OCI-LY7 (cell line): ENCODE results near the gene RNF103. TPM values are rescaled to one million over a fixed set of nuclear protein-coding genes. Genes with fewer than 3 reads are reported as not detected.
"Not testable (repeated sequence)": the region's sequence is repeated elsewhere in the genome, so short reads cannot be mapped to it uniquely, and the experiment has no call there.

Experiments used
- BruUV-seq: library from RNA; stranded (reverse); fragments of 400-500 nt; replicated peaks from 2 replicates; lab custom pipeline; 2021; lab: Mats Ljungman, UMichigan
- CTCF ChIA-PET: fragments of 300-600 bp; sonication (Branson Sonifier 250); formaldehyde crosslinking; loops from one replicate; lab custom pipeline; 2022; ENCODE audit warnings: antibody characterized with exemption; ENCODE audit not compliant: unreplicated experiment; lab: Charles Lee
- POLR2A ChIA-PET: fragments of 300-600 bp; sonication (Branson Sonifier 250); formaldehyde crosslinking; loops from one replicate; lab custom pipeline; 2022; ENCODE audit warnings: antibody characterized with exemption; lab: Charles Lee
- DNase-seq: peaks from one replicate; pipeline ENCODE4 v3.0.0-alpha.2; 2015; ENCODE audit warnings: low spot score
- H2AFZ ChIP-seq: fragments of 200-600 bp; sonication (generic), shearing (Covaris generic); 2 replicates; pipeline ENCODE4 v1.6.1; 2014; ENCODE audit warnings: mild to moderate bottlenecking, antibody characterized with exemption, low read length, moderate library complexity
- H3K27ac ChIP-seq: fragments of 200-600 bp; sonication (generic); 2 replicates; pipeline ENCODE4 v1.5.1; 2014; ENCODE audit warnings: mixed run types, low read depth, mild to moderate bottlenecking, moderate library complexity, low read length, inconsistent platforms; ENCODE audit not compliant: poor library complexity, severe bottlenecking
- H3K36me3 ChIP-seq: fragments of 200-600 bp; sonication (generic); 2 replicates; pipeline ENCODE4 v1.6.1; 2014; ENCODE audit warnings: mild to moderate bottlenecking, antibody characterized with exemption, low read length, moderate library complexity, mixed read lengths; ENCODE audit not compliant: insufficient read depth
- H3K4me1 ChIP-seq: fragments of 200-600 bp; sonication (generic); 2 replicates; pipeline ENCODE4 v1.5.1; 2014; ENCODE audit warnings: mild to moderate bottlenecking, low read length; ENCODE audit not compliant: insufficient read depth, poor library complexity, severe bottlenecking
- H3K4me2 ChIP-seq: fragments of 200-600 bp; sonication (generic); 2 replicates; pipeline ENCODE4 v1.6.1; 2014; ENCODE audit warnings: mild to moderate bottlenecking, low read length
- H3K4me3 ChIP-seq: fragments of 200-600 bp; sonication (generic); 2 replicates; pipeline ENCODE4 v1.5.1; 2014; ENCODE audit warnings: mild to moderate bottlenecking, low read depth, low read length; ENCODE audit not compliant: poor library complexity, severe bottlenecking
- H3K79me2 ChIP-seq: fragments of 200-600 bp; sonication (generic); 2 replicates; pipeline ENCODE4 v1.6.1; 2016; ENCODE audit warnings: low read depth, mild to moderate bottlenecking, low read length, moderate library complexity, mixed read lengths; ENCODE audit not compliant: insufficient read depth
- H3K9me2 ChIP-seq: fragments of 200-600 bp; sonication (generic); 2 replicates; pipeline ENCODE4 v1.6.1; 2016; ENCODE audit warnings: mild to moderate bottlenecking, low read length, mixed read lengths; ENCODE audit not compliant: insufficient read depth
- H3K9me3 ChIP-seq: fragments of 200-600 bp; sonication (generic); 2 replicates; pipeline ENCODE4 v1.6.1; 2014; ENCODE audit warnings: mild to moderate bottlenecking, mixed run types, low read length, mixed read lengths
- H4K20me1 ChIP-seq: fragments of 200-600 bp; sonication (generic); 2 replicates; pipeline ENCODE4 v1.6.1; 2014; ENCODE audit warnings: mild to moderate bottlenecking, antibody characterized with exemption, low read length, moderate library complexity, mixed read lengths; ENCODE audit not compliant: insufficient read depth
- CTCF ChIP-seq: fragments of 200-600 bp; sonication (generic); conservative IDR thresholded peaks from 2 replicates; pipeline ENCODE4 v1.5.1; 2014; ENCODE audit warnings: mild to moderate bottlenecking, antibody characterized with exemption, low read length, moderate library complexity, mixed read lengths
- EZH2phosphoT487 ChIP-seq: fragments of 200-600 bp; sonication (generic); IDR thresholded peaks from 2 replicates; pipeline ENCODE4 v1.6.1; 2018; ENCODE audit warnings: low read depth, borderline replicate concordance, mild to moderate bottlenecking, mixed run types, antibody characterized with exemption, low read length, moderate library complexity, mixed read lengths
- intact Hi-C: fragments of 100-400 bp; cut with micrococcal nuclease; formaldehyde crosslinking; loops from one replicate; pipeline ENCODE4 v1.10.0; 2022; ENCODE audit not compliant: unreplicated experiment
- total RNA-seq, 2 experiments: library from RNA; depleted of rRNA in 1 of 2; stranded (reverse); fragments of >200 nt in 1 of 2; shearing (Covaris generic) in 1 of 2; gene quantifications; 2 replicates each; pipeline ENCODE4 v1.2.3, GENCODE V29; 2014 to 2022

The RNF103 gene
- total RNA-seq, 2 experiments from 2014 or later, result 12.9 to 17.2 TPM

- TF ChIP-seq EZH2phosphoT487 (no peak), CTCF (no peak)
- H3K36me3 ChIP-seq, result no peaks in the 10 kb centered on the region
- no peak for DNase-seq
- H4K20me1 ChIP-seq, result no peaks in the 10 kb centered on the region
- no peak overlapping the region for H2AFZ ChIP-seq
- H3K79me2 ChIP-seq, result no peaks in the 10 kb centered on the region
- BruUV-seq, result no TSS peak
- ChIA-PET CTCF (no interaction called here), POLR2A (no interaction called here)
- intact Hi-C loops, result no loop called here
- no peak overlapping the region for H3K4me2 ChIP-seq
- no peaks in the 10 kb centered on the region for H3K4me1 ChIP-seq
- H3K9me3 ChIP-seq, result no peaks in the 10 kb centered on the region
- no peak overlapping the region for H3K27ac ChIP-seq
- no peak overlapping the region for H3K4me3 ChIP-seq
- no peaks in the 10 kb centered on the region for H3K9me2 ChIP-seq
Measured at GRCh38 chr2:86592547-86593230, 31.0 kb downstream of the RNF103 start.

GRCh38 chr2:86589701-86590100 lies 34.0 kb downstream of the RNF103 start:
- intact Hi-C loops, result loop anchor here (10.0 kb wide), 1 partner anchor 65 kb away; no protein-coding TSS in a partner anchor
- H3K9me2 ChIP-seq, H3K9me3 ChIP-seq, CTCF ChIA-PET, H3K36me3 ChIP-seq, POLR2A ChIA-PET, BruUV-seq, H4K20me1 ChIP-seq, H3K4me2 ChIP-seq, H3K79me2 ChIP-seq, H3K4me1 ChIP-seq, H3K27ac ChIP-seq, DNase-seq, H2AFZ ChIP-seq, H3K4me3 ChIP-seq: not testable (repeated sequence)

- intact Hi-C loops, result loop anchor here (10.0 kb wide), 1 partner anchor 60 kb away; no protein-coding TSS in a partner anchor
- Histone ChIP-seq H3K9me3 (no peaks in the 10 kb centered on the region), H3K27ac (no peak overlapping the region), H3K79me2 (no peaks in the 10 kb centered on the region), H3K4me3 (no peak overlapping the region), H2AFZ (peak overlapping the region; percentile 34; the same call in 1 of the 2 replicates), H3K36me3 (no peaks in the 10 kb centered on the region), H3K4me1 (no peaks in the 10 kb centered on the region), H4K20me1 (no peaks in the 10 kb centered on the region), H3K4me2 (no peak overlapping the region), H3K9me2 (no peaks in the 10 kb centered on the region)
- no peak for TF ChIP-seq CTCF
- no peak for TF ChIP-seq EZH2phosphoT487
- BruUV-seq, result no TSS peak
- POLR2A ChIA-PET, result no interaction called here
- DNase-seq, result no peak
- CTCF ChIA-PET, result no interaction called here
Measured at GRCh38 chr2:86584151-86584913, 39.3 kb downstream of the RNF103 start.
